ENCODE data around the gene PHF19.

- TF ChIP-seq POLR2AphosphoS5 (IDR thresholded peaks at IDR 0.05) (no peak), CTCF (IDR thresholded peaks at IDR 0.05) (no peak), POLR2A (IDR thresholded peaks at IDR 0.05) (no peak)
Measured at GRCh38 chr9:120820095-120820494, 56.9 kb downstream of the PHF19 start.
